Measurements from ENCODE around the gene CELA1.

GRCh38 chr12:51393676-51394545, 47.4 kb upstream of the CELA1 start:
- no peak for TF ChIP-seq CTCF (IDR thresholded peaks at IDR 0.05)
- no peak for TF ChIP-seq POLR2A (IDR thresholded peaks at IDR 0.05)

Data from right lobe of liver (tissue), 4 donors.